ENCODE measurements around the gene UBAC2. TPM values are rescaled to one million over a fixed set of nuclear protein-coding genes. Genes with fewer than 3 reads are reported as not detected.

Gene UBAC2
- total and polyA plus RNA-seq, 2 of the 8 experiments (the other 6 are each of a cell fraction or from before 2014, with no cell fraction given), result 75.9 to 76.9 TPM

GRCh38 chr13:99160415-99160814 is 40.2 kb upstream of the UBAC2 start:
- Histone ChIP-seq H2BK15ac (ENCODE audit: low read length) (no peak overlapping the region), H3K27ac (ENCODE audit: low read depth, low read length) (no peak overlapping the region), H2BK5ac (ENCODE audit: low read depth, low read length) (no peak overlapping the region), H4K20me1 (replicated peaks in 1 of 2; ENCODE audit: control insufficient read depth in 1 of 2, insufficient read depth in 2 of 2, low read length in 2 of 2) (no peaks in the 10 kb centered on the region), H3K4me1 (replicated peaks in 1 of 4; ENCODE audit: control insufficient read depth in 3 of 4, insufficient read depth in 4 of 4, low read length in 3 of 4) (no peaks in the 10 kb centered on the region), H3K79me2 (ENCODE audit: control insufficient read depth in 1 of 2, insufficient read depth in 2 of 2, low read length in 2 of 2) (no peaks in the 10 kb centered on the region), H3K4me2 (ENCODE audit: insufficient read depth in 1 of 2, low read depth in 2 of 2, low read length in 2 of 2) (no peak overlapping the region), H2AFZ (ENCODE audit: low read length) (no peak overlapping the region), H3K23me2 (ENCODE audit: low read depth, low read length) (no peaks in the 10 kb centered on the region), H3K27me3 (replicated peaks in 1 of 4; ENCODE audit: control insufficient read depth in 3 of 4, extremely low read depth in 1 of 4, insufficient read depth in 3 of 4, low read length in 3 of 4) (no peaks in the 10 kb centered on the region), H4K91ac (replicated peaks; ENCODE audit: insufficient read length, low read length) (no peak overlapping the region), H3K56ac (replicated peaks; ENCODE audit: insufficient read length, low read depth, low read length) (no peak overlapping the region), H3K36me3 (ENCODE audit: control insufficient read depth in 2 of 4, insufficient read depth in 4 of 4, low read length in 3 of 4) (no peaks in the 10 kb centered on the region), H2AK5ac (ENCODE audit: low read depth, low read length) (no peak overlapping the region), H3K23ac (ENCODE audit: insufficient read length) (no peak overlapping the region), H3K18ac (ENCODE audit: extremely low read depth, low read length) (no peak overlapping the region), H3K9me3 (ENCODE audit: insufficient read depth in 2 of 2, low read depth in 1 of 2, low read length in 1 of 2) (no peaks in the 10 kb centered on the region), H2BK120ac (replicated peaks; ENCODE audit: low read depth, low read length) (no peak overlapping the region), H4K5ac (ENCODE audit: insufficient read length, low read depth, low read length) (no peak overlapping the region), H3K4ac (replicated peaks; ENCODE audit: insufficient read length, low read depth, low read length) (no peak overlapping the region), H3K79me1 (ENCODE audit: low read depth, low read length) (no peaks in the 10 kb centered on the region), H2BK12ac (ENCODE audit: low read depth, low read length) (no peak overlapping the region; the same call in 1 of the 2 replicates), H3K4me3 (ENCODE audit: extremely low read depth in 1 of 4, insufficient read depth in 2 of 4, low read depth in 3 of 4, low read length in 4 of 4) (no peak overlapping the region), H2BK20ac (ENCODE audit: low read length) (no peak overlapping the region), H3K14ac (ENCODE audit: insufficient read length) (no peak overlapping the region), H4K8ac (ENCODE audit: extremely low read depth, insufficient read depth, low read length) (no peak overlapping the region), H3K9ac (replicated peaks in 1 of 4; ENCODE audit: extremely low read depth in 1 of 4, low read depth in 3 of 4, low read length in 3 of 4) (no peak overlapping the region)
- FAIRE-seq (no peak), DNase-seq (ENCODE audit: low read depth in 1 of 2, low spot score in 2 of 2) (no peak)
- CTCF ChIA-PET (ENCODE audit: partially characterized antibody), result interaction anchor here (1.1 to 1.4 kb wide), 3 partner anchors 13 to 16 kb away, joined by 3 to 8 read pairs (median 3); no protein-coding TSS in a partner anchor
- 90% methylated on average over 4 of the region's 4 CpGs; no CpG with 5 or more reads in 1 of the 2 experiments for WGBS, 2 experiments (ENCODE audit: extremely low coverage in 1 of 2, insufficient coverage in 1 of 2, insufficient read length in 1 of 2, insufficient replicate concordance in 2 of 2, low coverage in 1 of 2, low lambda C conversion rate in 2 of 2, missing lambda C conversion rate in 1 of 2)
- POLR2A ChIA-PET (ENCODE audit: partially characterized antibody), result no interaction called here
- TF ChIP-seq POU5F1 (IDR thresholded peaks at IDR 0.05; ENCODE audit: low read depth, low read length) (no peak), NRF1 (IDR thresholded peaks at IDR 0.05; ENCODE audit: low read depth, low read length) (no peak), KDM5A (IDR thresholded peaks at IDR 0.05; ENCODE audit: low read length) (no peak), RFX5 (IDR thresholded peaks at IDR 0.05; ENCODE audit: borderline replicate concordance, low read depth, low read length) (no peak), RBBP5 (IDR thresholded peaks at IDR 0.05; ENCODE audit: borderline replicate concordance, low read depth, low read length) (no peak), HDAC2 (IDR thresholded peaks at IDR 0.05; ENCODE audit: borderline replicate concordance in 1 of 2, low read depth in 2 of 2, low read length in 2 of 2) (no peak), SAP30 (IDR thresholded peaks at IDR 0.05; ENCODE audit: insufficient read depth, insufficient replicate concordance, low read length) (no peak), SIN3A (conservative IDR thresholded peaks at IDR 0.05 in 1 of 2, IDR thresholded peaks at IDR 0.05 in 1 of 2; ENCODE audit: low read depth in 1 of 2, low read length in 2 of 2) (no peak), CBX5 (IDR thresholded peaks at IDR 0.05; ENCODE audit: low read depth, low read length) (no peak), ATF2 (IDR thresholded peaks at IDR 0.05; ENCODE audit: low read length) (no peak), JUND (IDR thresholded peaks at IDR 0.05; ENCODE audit: low read length) (no peak), SP1 (IDR thresholded peaks at IDR 0.05; ENCODE audit: low read depth, low read length) (no peak)
